Neural crest cell (in vitro differentiated cells): ENCODE measurements around the gene VWA5B2. TPM values are rescaled to one million over a fixed set of nuclear protein-coding genes. Genes with fewer than 3 reads are reported as not detected.

Experiments
- DNase-seq: peaks from one replicate; pipeline ENCODE4 v3.0.0; 2021; ENCODE audit warnings: low read depth, mixed read lengths, low spot score
- H3K27ac Mint-ChIP-seq: one replicate; pipeline ENCODE4 v1.8.0; 2021; ENCODE audit warnings: mild to moderate bottlenecking, mixed read lengths; ENCODE audit not compliant: unreplicated experiment
- H3K27me3 Mint-ChIP-seq: 2 replicates; pipeline ENCODE4 v1.8.0; 2021; ENCODE audit warnings: low read depth, mild to moderate bottlenecking, mixed read lengths
- H3K36me3 Mint-ChIP-seq: 2 replicates; pipeline ENCODE4 v1.8.0; 2021; ENCODE audit warnings: low read depth, mild to moderate bottlenecking, mixed read lengths
- H3K4me1 Mint-ChIP-seq: 2 replicates; pipeline ENCODE4 v1.8.0; 2021; ENCODE audit warnings: mixed read lengths
- H3K4me3 Mint-ChIP-seq: one replicate; pipeline ENCODE4 v1.8.0; 2021; ENCODE audit warnings: mild to moderate bottlenecking, mixed read lengths
- H3K9me3 Mint-ChIP-seq: 2 replicates; pipeline ENCODE4 v1.8.0; 2021; ENCODE audit warnings: mixed read lengths
- CTCF ChIP-seq: fragments of 200-600 bp; sonication (generic); conservative IDR thresholded peaks from 2 replicates; pipeline ENCODE4 v1.5.0; 2021; ENCODE audit warnings: antibody characterized with exemption, mild to moderate bottlenecking
- total RNA-seq: library from RNA; stranded (reverse); gene quantifications from 2 replicates; pipeline ENCODE4 v1.2.1, GENCODE V29; 2021

VWA5B2 gene
- total RNA-seq, 1 donor from 2014 or later = 0.56 TPM

- Mint-ChIP-seq H3K4me3 (peak overlapping the region; percentile 96), H3K36me3 (peaks cover 10% of the 10 kb centered on the region)
Observed at GRCh38 chr3:184185461-184186183, 43.8 kb upstream of the VWA5B2 start.

GRCh38 chr3:184186184-184186901 is 43.0 kb upstream of the VWA5B2 start, which contains the start of gene ABCF3:
Gene ABCF3, plus strand, starts transcription at chr3:184186199. Its CDS starts 9 bp downstream, at chr3:184186208.
- no peak for DNase-seq
- Mint-ChIP-seq H3K4me3 (peak within 1 kb of the TSS; percentile 96), H3K27ac (peak within 1 kb of the TSS; percentile 97), H3K27me3 (no peaks in the 10 kb centered on the region), H3K36me3 (peaks cover 6% of the 10 kb centered on the region), H3K9me3 (no peaks in the 10 kb centered on the region), H3K4me1 (peaks cover 30% of the 10 kb centered on the region)
- TF ChIP-seq CTCF = no peak

More at GRCh38 chr3:184185461-184186183, 43.8 kb upstream of the VWA5B2 start:
- no peak for TF ChIP-seq CTCF
- DNase-seq = peak; percentile 98
- H3K27me3 Mint-ChIP-seq = no peaks in the 10 kb centered on the region
- peaks cover 30% of the 10 kb centered on the region for H3K4me1 Mint-ChIP-seq
- H3K27ac Mint-ChIP-seq = peak overlapping the region; percentile 97
- H3K9me3 Mint-ChIP-seq = no peaks in the 10 kb centered on the region

- no peak for TF ChIP-seq CTCF
- H3K4me1 Mint-ChIP-seq = peaks cover 30% of the 10 kb centered on the region
- H3K9me3 Mint-ChIP-seq = no peaks in the 10 kb centered on the region
- peak overlapping the region; percentile 96 for H3K4me3 Mint-ChIP-seq
- H3K27me3 Mint-ChIP-seq = no peaks in the 10 kb centered on the region
- no peak overlapping the region for H3K27ac Mint-ChIP-seq
- peaks cover 6% of the 10 kb centered on the region for H3K36me3 Mint-ChIP-seq
- DNase-seq = no peak
Observed at GRCh38 chr3:184186902-184187207, 42.5 kb upstream of the VWA5B2 start.

- Mint-ChIP-seq H3K27me3 (no peaks in the 10 kb centered on the region), H3K36me3 (peaks cover 5% of the 10 kb centered on the region), H3K4me1 (peaks cover 30% of the 10 kb centered on the region), H3K9me3 (no peaks in the 10 kb centered on the region), H3K27ac (no peak overlapping the region), H3K4me3 (peak overlapping the region; percentile 96)
- no peak for TF ChIP-seq CTCF
- DNase-seq = no peak
Observed at GRCh38 chr3:184188080-184188479, 41.3 kb upstream of the VWA5B2 start.

- Mint-ChIP-seq H3K36me3 (peaks cover 4% of the 10 kb centered on the region), H3K9me3 (no peaks in the 10 kb centered on the region), H3K4me3 (peak overlapping the region; percentile 96), H3K27me3 (no peaks in the 10 kb centered on the region), H3K27ac (no peak overlapping the region), H3K4me1 (peaks cover 30% of the 10 kb centered on the region)
- TF ChIP-seq CTCF = no peak
- no peak for DNase-seq
Observed at GRCh38 chr3:184189421-184189820, 40.0 kb upstream of the VWA5B2 start.
